22Rv1 (cell line): ENCODE measurements around the gene NAA35.

Experiments
- H3K27ac ChIP-seq: fragments of 450-650 bp; 2 replicates; pipeline ENCODE4 v1.5.1; 2017
- ZFX ChIP-seq: fragments of 450-650 bp; IDR thresholded peaks from 2 replicates; pipeline ENCODE4 v1.6.1; 2017; ENCODE audit warnings: antibody characterized with exemption, borderline replicate concordance
- TF ChIP-seq, protein P1 (sequence below): fragments of 450-650 bp; IDR thresholded peaks from 2 replicates; pipeline ENCODE4 v1.5.1; 2017; ENCODE audit warnings: mild to moderate bottlenecking

Gene NAA35

DNA sequence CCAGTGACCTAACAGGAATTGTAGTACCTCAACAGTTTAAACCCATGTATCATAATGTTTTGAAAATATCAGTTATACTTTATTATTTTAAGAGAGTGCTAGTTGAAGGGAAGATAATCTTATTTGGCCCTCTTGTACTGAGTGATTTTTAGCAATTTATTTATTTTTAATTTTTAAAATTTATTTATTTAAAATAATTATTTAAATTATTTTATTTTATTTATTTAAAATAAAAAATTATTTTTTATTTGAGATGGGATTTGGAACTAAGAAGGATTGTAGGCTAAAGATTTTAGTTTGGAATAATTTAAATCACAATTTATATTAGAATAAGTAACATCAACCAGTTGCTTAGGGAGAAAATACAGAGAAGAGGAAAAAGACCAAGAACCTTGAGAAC is 54.2 kb downstream of the NAA35 start:
- no peak overlapping the region for H3K27ac ChIP-seq
- no peak for TF ChIP-seq ZFX
- TF ChIP-seq, protein P1, sequence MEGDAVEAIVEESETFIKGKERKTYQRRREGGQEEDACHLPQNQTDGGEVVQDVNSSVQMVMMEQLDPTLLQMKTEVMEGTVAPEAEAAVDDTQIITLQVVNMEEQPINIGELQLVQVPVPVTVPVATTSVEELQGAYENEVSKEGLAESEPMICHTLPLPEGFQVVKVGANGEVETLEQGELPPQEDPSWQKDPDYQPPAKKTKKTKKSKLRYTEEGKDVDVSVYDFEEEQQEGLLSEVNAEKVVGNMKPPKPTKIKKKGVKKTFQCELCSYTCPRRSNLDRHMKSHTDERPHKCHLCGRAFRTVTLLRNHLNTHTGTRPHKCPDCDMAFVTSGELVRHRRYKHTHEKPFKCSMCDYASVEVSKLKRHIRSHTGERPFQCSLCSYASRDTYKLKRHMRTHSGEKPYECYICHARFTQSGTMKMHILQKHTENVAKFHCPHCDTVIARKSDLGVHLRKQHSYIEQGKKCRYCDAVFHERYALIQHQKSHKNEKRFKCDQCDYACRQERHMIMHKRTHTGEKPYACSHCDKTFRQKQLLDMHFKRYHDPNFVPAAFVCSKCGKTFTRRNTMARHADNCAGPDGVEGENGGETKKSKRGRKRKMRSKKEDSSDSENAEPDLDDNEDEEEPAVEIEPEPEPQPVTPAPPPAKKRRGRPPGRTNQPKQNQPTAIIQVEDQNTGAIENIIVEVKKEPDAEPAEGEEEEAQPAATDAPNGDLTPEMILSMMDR, result no peak

DNA sequence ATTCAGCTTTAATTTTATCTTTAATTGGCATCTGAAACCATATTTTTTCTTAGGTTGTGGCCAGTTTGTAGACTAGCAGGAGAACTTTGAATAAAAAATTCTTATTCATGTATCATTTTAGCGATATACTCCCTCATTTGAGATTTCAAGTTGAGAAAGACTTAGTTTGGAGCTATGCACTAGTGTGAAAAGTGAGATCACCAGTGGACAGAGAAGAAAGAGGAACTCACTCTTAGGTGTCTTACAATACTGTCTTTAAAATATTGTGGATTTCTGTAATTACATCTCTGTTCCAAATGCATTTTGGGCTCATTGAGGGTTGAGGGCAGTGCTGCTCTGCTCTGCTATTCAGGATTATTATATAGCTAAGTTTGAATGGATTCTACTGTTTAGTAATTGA is 54.7 kb downstream of the NAA35 start:
- TF ChIP-seq, protein P1, result no peak
- TF ChIP-seq ZFX, result no peak
- no peak overlapping the region for H3K27ac ChIP-seq

DNA sequence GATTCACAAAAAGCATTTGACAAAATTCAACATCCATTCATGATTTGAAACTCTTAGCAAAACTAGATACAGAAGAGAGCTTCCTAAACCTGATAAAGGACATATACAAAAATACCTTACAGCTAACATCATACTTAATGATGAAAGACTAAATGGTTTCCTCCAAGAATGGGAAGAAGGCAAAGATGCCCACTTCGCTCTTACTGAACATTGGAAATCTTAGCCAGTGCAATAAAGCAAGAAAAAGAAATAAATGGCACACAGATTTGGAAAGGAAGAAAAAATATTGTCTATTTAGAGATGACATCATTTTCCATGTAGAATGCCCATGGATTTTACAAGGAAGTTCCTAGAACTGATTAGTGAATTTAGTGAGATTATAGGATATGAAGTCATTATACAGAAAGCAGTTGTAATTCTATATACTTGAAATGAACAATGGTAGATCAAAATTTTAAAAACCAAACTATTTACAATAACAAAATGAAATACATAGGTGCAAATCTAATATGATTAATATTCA is 64.4 kb downstream of the NAA35 start:
- no peak overlapping the region for H3K27ac ChIP-seq
- TF ChIP-seq, protein P1, result no peak
- no peak for TF ChIP-seq ZFX

DNA sequence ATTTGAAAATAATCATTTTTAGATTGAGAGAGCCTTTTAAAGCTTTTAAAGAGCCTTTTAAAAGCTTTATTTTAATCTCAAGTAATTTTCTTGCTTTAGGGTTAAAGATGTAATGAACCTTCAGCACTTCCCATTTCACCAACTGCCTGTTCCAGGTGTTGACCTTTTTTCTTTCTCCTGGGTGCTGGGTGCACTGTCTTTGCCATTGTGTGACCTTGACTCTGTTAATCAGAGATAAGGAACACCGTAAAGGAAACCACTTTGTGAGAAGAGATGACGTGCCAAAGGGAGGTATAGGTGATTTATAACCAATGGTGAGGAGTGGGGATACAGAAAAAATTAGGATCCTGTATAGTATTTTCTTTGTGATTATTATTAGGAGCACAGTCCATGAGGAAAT is 68.2 kb downstream of the NAA35 start:
- TF ChIP-seq ZFX, result no peak
- H3K27ac ChIP-seq, result no peak overlapping the region

DNA sequence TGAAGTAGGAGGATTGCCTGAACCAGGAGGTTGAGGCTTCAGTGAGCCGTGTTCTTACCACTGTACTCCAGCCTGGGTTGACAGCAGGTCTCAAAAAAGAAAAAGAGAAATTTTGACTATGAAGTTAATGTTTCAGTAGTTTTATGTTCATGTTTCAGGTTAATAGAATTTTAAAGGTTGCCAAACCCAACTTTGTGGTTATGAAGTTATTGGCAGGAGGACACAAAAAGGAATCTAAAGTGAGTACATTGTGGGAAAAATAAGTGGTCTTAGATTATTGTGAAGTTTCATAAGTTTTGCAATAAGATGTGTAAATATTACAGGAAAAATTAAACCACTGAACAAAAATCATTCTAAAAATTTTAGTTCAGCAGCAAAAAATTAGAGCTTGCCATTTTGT is 79.8 kb downstream of the NAA35 start:
- TF ChIP-seq ZFX, result no peak
- TF ChIP-seq, protein P1, result no peak
- no peak overlapping the region for H3K27ac ChIP-seq

DNA sequence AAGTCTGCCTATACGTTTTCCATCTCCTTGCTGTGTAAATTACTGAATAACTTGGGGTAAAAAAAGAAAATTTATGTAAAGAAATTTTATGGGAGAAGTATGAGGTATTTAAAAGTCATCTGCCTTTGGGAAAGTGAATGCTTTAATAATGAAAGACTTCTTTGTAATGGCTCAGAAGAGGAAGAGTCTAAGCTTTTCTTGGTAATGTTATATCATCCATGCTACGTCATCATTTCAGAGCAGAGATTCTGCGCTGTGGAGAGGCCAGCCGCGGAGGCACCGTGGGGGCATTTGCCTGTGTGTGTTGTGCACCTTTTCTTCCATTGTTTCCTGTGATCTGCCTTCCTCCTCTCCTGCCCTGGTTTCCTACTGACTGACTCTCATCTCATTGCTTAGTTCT is 80.2 kb downstream of the NAA35 start:
- H3K27ac ChIP-seq, result no peak overlapping the region

DNA sequence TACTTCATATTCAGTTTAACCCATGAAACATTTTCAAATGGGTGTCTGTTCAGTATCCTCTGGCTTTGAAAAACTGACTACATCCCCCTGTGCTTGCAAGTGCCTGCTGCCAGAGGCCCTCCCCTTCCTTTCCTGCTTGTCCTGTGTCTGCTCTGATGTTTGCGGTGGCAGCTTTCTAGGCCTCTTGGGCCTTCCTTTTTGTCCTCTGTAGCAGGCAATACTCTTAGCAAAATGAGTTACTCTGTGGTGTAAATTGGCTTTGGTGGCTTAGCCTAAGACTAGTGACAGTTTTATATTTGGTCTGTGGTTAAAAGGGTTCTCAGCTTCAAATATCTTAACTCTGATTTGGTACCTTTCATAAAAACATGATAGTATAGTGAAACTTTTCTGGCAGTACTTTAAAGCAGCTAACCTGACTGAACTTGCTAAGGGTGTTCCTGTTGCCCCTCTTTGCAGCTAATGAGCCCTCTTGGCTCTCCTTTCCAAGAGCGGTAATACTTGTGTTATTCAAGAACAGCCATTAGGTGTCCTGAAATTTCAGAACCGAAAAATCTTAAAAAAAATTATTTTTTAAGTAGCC is 81.8 kb downstream of the NAA35 start:
- no peak overlapping the region for H3K27ac ChIP-seq
- TF ChIP-seq ZFX, result no peak
- TF ChIP-seq, protein P1, result no peak

More for the DNA sequence above, 80.2 kb downstream of the NAA35 start:
- TF ChIP-seq ZFX, result no peak
- TF ChIP-seq, protein P1, result no peak

DNA sequence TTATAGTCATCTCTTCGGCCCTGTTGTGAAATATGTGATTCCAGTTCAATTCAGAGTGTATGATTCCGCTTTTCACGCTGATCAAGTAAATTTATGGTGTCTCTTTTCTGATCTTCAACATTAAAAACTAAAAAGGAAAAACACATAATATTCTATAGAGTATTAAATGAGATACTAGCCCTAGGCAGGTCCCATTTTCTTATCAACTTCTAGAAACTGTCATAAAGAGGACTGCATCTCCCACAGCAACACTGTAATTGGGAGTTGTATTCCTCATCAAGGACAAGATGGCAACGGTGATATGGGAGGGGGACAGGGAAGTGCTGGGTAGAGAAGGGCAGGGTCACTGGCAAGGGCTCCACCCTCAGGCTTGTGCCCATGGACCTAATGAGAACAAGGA is 86.8 kb downstream of the NAA35 start:
- H3K27ac ChIP-seq, result no peak overlapping the region
- no peak for TF ChIP-seq ZFX
- TF ChIP-seq, protein P1, result no peak
